ENCODE results near the gene HDAC6.

Gene HDAC6

DNA sequence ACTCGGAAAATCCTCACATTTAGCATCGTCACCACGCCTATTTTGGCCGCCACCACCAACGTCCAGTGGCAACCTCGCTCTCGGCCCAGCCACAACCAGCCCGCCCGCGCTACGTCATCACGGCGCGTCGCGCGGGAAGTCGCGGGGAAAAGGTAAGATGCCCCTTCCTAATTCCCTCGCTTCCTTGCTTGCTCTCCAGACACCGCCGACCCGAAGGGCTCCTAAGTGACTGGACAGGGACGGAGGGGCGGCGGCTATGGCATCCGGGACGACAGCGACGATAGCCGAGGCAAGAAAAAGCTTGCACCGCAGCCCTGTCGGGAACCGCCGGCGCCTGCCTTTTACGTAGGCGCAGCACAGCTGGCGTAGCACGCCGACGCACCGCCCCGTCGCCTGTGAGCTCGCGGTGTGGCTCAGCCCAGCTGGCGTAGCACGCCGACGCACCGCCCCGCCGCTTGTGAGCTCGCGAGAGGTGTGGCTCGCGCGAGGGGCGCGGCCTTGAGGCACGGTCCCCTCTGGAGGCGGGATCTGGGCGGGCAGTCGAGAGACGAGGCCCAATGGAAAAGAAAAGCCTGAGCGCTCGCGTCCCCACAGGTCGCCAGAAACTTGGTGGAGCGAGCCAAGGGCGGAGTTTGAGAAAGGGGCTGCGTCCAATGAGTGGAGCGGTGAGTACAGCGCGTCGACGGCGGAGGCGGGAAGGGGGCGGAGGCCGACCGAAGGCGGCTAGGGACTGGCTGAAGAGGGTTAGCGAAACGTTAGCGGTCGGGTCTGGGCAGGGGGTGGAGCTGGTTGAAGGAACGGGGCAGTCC, at the start of gene HDAC6:
Gene HDAC6, plus strand, starts transcription at position 788 of the 809 bp plus-strand sequence. CDS start 626 bp downstream, outside the sequence.
- TF ChIP-seq OSR1 (CRISPR knock-in tag; IDR thresholded peaks at IDR 0.05) = no peak
- TF ChIP-seq, protein P1, sequence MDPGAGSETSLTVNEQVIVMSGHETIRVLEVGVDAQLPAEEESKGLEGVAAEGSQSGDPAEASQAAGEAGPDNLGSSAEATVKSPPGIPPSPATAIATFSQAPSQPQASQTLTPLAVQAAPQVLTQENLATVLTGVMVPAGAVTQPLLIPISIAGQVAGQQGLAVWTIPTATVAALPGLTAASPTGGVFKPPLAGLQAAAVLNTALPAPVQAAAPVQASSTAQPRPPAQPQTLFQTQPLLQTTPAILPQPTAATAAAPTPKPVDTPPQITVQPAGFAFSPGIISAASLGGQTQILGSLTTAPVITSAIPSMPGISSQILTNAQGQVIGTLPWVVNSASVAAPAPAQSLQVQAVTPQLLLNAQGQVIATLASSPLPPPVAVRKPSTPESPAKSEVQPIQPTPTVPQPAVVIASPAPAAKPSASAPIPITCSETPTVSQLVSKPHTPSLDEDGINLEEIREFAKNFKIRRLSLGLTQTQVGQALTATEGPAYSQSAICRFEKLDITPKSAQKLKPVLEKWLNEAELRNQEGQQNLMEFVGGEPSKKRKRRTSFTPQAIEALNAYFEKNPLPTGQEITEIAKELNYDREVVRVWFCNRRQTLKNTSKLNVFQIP (CRISPR knock-in tag; IDR thresholded peaks at IDR 0.05; ENCODE audit: borderline replicate concordance, low read depth) = no peak
- no peak for TF ChIP-seq ESRRG (CRISPR knock-in tag; IDR thresholded peaks at IDR 0.05)
- TF ChIP-seq, protein P2, sequence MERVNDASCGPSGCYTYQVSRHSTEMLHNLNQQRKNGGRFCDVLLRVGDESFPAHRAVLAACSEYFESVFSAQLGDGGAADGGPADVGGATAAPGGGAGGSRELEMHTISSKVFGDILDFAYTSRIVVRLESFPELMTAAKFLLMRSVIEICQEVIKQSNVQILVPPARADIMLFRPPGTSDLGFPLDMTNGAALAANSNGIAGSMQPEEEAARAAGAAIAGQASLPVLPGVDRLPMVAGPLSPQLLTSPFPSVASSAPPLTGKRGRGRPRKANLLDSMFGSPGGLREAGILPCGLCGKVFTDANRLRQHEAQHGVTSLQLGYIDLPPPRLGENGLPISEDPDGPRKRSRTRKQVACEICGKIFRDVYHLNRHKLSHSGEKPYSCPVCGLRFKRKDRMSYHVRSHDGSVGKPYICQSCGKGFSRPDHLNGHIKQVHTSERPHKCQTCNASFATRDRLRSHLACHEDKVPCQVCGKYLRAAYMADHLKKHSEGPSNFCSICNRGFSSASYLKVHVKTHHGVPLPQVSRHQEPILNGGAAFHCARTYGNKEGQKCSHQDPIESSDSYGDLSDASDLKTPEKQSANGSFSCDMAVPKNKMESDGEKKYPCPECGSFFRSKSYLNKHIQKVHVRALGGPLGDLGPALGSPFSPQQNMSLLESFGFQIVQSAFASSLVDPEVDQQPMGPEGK (CRISPR knock-in tag; IDR thresholded peaks at IDR 0.05; ENCODE audit: borderline replicate concordance) = no peak
- no peak for TF ChIP-seq ZFP30 (CRISPR knock-in tag; IDR thresholded peaks at IDR 0.05)
- no peak for TF ChIP-seq ZNF565 (CRISPR knock-in tag; conservative IDR thresholded peaks at IDR 0.05; ENCODE audit: low read depth)
- TF ChIP-seq SNAI2 (CRISPR knock-in tag; IDR thresholded peaks at IDR 0.05) = no peak
- ATAC-seq = peak; percentile 93

DNA sequence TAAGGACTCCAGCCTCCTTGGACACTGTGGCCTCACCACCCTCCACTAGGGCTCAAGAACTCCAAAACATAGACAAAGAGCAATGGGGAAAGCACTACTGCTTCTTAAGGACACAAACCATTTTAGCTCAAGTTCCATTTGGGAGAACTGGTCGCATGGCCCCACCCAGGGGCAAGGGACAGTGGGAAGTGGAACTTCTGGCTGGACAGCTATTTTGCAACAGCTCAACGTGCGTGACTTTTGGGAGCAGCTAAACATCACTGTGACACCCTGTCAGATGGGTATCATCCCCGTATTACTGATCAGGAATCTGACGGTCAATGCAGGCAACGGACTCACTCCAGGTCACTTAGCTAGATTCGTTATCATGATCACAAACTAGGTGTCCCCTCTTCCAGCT, 49.4 kb upstream of the HDAC6 start:
- TF ChIP-seq BACH2 (CRISPR knock-in tag; IDR thresholded peaks at IDR 0.05; ENCODE audit: borderline replicate concordance) (no peak), RARB (CRISPR knock-in tag; IDR thresholded peaks at IDR 0.05) (no peak), ZNF8 (CRISPR knock-in tag; IDR thresholded peaks at IDR 0.05) (no peak), OSR1 (CRISPR knock-in tag; IDR thresholded peaks at IDR 0.05) (no peak), TSHZ2 (CRISPR knock-in tag; IDR thresholded peaks at IDR 0.05) (no peak), ISL1 (CRISPR knock-in tag; IDR thresholded peaks at IDR 0.05) (no peak), PPARA (CRISPR knock-in tag; IDR thresholded peaks at IDR 0.05; ENCODE audit: borderline replicate concordance) (no peak), SNAI2 (CRISPR knock-in tag; IDR thresholded peaks at IDR 0.05) (no peak), ZNF565 (CRISPR knock-in tag; conservative IDR thresholded peaks at IDR 0.05; ENCODE audit: low read depth) (no peak), TOX (CRISPR knock-in tag; IDR thresholded peaks at IDR 0.05; ENCODE audit: borderline replicate concordance) (no peak), ESRRG (CRISPR knock-in tag; IDR thresholded peaks at IDR 0.05) (no peak), ARNTL (CRISPR knock-in tag; IDR thresholded peaks at IDR 0.05; ENCODE audit: borderline replicate concordance, low read depth) (no peak), CSDC2 (CRISPR knock-in tag; IDR thresholded peaks at IDR 0.05) (no peak), ZNF70 (CRISPR knock-in tag; IDR thresholded peaks at IDR 0.05) (no peak), TCF4 (CRISPR knock-in tag; IDR thresholded peaks at IDR 0.05; ENCODE audit: borderline replicate concordance) (no peak), ZC3H10 (CRISPR knock-in tag; IDR thresholded peaks at IDR 0.05) (no peak)
- TF ChIP-seq, protein P2 (CRISPR knock-in tag; IDR thresholded peaks at IDR 0.05; ENCODE audit: borderline replicate concordance) = no peak
- TF ChIP-seq, protein P3, sequence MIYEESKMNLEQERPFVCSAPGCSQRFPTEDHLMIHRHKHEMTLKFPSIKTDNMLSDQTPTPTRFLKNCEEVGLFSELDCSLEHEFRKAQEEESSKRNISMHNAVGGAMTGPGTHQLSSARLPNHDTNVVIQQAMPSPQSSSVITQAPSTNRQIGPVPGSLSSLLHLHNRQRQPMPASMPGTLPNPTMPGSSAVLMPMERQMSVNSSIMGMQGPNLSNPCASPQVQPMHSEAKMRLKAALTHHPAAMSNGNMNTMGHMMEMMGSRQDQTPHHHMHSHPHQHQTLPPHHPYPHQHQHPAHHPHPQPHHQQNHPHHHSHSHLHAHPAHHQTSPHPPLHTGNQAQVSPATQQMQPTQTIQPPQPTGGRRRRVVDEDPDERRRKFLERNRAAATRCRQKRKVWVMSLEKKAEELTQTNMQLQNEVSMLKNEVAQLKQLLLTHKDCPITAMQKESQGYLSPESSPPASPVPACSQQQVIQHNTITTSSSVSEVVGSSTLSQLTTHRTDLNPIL (CRISPR knock-in tag; IDR thresholded peaks at IDR 0.05; ENCODE audit: low read depth) = no peak
- TF ChIP-seq, protein P4, sequence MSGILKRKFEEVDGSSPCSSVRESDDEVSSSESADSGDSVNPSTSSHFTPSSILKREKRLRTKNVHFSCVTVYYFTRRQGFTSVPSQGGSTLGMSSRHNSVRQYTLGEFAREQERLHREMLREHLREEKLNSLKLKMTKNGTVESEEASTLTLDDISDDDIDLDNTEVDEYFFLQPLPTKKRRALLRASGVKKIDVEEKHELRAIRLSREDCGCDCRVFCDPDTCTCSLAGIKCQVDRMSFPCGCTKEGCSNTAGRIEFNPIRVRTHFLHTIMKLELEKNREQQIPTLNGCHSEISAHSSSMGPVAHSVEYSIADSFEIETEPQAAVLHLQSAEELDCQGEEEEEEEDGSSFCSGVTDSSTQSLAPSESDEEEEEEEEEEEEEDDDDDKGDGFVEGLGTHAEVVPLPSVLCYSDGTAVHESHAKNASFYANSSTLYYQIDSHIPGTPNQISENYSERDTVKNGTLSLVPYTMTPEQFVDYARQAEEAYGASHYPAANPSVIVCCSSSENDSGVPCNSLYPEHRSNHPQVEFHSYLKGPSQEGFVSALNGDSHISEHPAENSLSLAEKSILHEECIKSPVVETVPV (CRISPR knock-in tag; IDR thresholded peaks at IDR 0.05) = no peak
- no peak for ATAC-seq

All from SK-N-SH treated with all-trans-retinoic acid at 6 μM for 48 hours (cell line).